HG02759 (cell line): ENCODE data around the gene NDUFAF8.

Experiments
- ATAC-seq: cut with Tn5 transposase; IDR thresholded peaks from one replicate; pipeline ENCODE4 v1.9.1; 2021; ENCODE audit warnings: mild to moderate bottlenecking, moderate library complexity; ENCODE audit not compliant: unreplicated experiment

Gene NDUFAF8

DNA sequence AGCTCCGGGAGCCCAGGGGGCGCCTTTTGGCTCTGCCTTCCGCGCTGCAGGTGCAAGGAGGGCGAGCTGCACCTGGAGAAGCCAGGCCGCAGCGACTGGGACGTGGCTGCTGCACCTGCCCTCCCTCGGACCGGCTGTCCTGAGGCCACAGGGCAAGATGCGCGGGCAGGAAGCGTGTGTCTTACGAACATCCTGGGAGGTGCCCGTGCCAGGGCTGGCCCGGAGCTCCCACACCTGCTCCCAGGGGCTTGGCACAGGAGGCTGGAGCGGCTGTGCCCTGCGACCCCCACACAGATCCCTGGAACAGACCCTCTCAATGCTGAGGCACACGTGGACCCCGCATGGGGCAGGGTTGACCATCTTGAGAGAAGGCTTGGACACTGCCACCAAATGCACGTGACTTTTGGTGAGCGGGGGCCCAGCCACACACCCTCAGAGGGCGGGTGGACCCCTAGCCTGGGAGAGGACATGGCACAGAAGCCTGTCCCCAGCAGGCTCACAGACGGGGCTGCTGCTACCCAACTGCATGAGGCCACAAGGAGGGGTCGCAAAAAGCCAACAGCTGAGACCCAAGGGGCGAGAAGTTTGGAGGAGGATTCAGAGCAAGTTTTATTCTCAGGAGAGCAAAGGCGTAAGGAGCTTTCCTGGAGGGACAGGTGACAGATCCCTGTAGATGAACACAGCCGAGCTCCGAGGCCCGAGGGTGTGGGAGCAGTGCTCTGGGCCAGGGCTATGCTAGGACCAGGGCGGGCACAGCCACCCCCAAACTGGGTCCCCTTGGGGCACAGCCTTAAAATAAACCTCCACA is 11.4 kb downstream of the NDUFAF8 start:
- no peak for ATAC-seq

GRCh38 chr17:81251094-81251708 is 12.1 kb downstream of the NDUFAF8 start:
- ATAC-seq = no peak

DNA sequence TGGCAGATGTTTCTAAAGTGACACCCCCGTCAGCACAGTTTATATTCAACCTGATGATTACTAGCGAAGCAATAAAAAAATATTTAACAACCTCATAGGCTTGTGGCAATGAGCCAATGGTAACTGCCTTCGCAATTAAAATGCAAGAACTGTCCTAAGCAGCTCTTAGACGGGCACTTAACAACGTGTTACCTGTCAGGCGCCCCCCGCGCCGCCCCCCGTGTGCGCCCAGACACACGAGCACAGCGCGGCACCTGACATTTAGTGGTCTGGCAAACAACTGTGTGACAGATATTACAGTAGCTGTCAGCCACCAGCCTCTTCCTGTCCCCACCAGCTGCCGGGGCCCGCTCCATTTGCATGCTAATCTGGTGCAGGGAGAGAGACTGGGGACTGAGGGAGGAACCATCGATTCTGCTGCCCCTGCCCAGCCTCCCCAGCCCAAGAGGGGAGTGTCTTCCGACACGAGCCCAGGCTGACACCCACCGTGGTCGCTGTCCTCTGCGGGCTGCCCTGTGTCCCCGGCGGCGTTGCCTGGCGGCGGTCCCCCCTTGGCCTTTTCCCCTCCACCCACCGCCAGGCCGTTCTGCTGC is 12.7 kb downstream of the NDUFAF8 start:
- ATAC-seq = no peak

DNA sequence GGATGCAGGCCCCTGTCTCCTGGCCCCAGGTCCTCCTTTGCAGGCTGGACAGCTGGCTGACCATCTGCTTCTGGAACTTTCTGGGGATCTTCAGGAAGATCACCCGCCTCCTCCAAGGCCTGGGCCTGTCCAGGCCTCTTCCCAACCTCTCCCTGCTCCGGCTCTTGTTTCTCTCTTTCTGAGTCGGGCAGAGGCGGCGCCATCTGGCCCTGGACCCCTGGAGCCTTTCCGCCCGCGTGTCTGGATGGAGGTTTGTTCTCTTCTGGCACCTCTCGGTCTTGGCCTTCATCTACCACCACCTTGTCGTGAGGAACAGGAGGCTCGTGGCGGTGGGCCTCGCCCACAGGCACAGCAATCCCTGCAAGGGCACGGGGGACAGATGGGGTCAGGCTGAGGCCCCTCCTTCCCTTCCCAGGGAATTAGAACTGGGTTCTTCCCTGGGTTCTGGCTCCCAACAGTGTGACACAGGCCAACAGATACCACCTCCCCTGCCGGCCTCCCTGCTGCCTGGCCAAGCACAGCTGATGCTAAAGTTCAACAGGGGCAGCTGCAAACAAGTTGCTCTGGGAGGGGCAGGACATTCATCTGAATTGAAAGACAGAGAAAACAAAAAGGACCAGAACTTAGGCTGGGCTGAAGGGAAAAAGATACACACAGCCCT is 13.3 kb downstream of the NDUFAF8 start:
- no peak for ATAC-seq

DNA sequence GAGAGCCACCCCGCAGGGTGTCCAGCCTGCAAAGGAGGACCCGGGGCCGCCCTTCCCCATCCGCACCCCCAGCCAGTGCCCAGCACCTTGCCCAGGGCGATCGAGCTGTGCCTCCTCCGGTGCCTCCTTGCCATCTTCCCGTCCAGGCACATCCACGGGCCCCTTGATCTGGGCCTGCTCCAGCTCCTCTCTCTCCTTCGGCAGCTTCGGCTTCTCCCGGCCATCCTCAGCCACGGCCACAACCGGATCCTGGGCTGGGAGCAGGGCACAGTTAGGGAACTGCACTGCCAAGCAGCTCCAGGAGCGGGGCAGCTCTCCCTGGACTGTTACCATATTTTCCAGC is 13.8 kb downstream of the NDUFAF8 start:
- ATAC-seq = no peak

- ATAC-seq = no peak
Measured at GRCh38 chr17:81253358-81254131, 14.4 kb downstream of the NDUFAF8 start.

DNA sequence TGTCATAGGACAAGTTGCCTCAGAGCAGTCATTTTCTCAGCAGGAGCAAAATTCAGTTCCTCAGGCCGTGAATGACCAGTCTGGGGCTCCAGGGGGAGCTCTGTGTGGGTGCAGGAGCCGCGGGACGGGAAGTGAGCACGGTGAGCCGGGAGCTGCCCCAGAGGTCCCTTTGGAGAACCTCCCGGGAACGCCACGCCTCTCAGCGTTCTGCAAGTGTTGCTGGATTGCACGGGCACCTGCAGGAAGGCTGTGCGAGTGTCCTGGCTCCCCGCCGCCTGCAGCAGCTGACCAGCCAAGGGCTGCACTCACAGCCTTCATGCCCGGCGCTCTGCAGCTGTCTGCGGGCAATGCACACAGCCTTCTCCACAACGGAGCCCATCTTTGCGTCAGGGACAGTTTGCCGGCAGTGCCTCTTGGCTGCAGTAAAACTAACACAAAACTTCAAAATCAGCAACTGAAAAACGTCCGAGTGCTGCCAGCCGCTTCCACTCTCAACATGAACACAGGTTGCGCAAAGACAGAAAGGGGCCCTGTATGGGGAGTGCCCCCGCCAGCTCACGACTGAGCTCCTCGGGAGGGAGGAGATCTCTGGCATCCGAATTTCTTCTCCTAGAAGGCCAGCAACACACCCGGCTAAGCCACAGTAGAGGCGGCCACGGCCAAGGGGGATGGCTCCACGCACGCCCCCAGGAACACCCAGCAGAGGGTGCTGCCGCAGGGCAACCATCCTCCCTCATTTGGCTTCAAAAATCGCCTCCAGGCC is 16.0 kb downstream of the NDUFAF8 start:
- no peak for ATAC-seq

DNA sequence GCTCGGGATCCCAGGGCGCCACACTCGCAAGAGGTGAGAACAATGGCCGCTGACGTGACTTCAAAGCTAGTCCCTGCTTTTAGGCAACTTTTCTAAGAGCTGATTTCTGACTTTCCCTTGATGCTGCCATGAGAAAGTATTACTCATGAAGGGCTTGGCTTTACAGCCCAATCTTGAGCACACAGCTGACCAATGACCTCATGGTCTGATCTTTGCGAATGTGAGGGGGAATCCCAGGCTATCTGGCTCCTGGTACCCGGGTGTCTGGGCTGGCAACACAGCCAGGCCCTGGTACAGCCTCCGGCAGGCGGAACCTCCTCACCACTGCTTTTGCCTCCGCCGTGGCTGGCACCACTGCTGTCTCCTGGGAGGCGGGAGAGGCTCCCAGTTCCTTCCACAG is 17.5 kb downstream of the NDUFAF8 start:
- ATAC-seq = no peak

DNA sequence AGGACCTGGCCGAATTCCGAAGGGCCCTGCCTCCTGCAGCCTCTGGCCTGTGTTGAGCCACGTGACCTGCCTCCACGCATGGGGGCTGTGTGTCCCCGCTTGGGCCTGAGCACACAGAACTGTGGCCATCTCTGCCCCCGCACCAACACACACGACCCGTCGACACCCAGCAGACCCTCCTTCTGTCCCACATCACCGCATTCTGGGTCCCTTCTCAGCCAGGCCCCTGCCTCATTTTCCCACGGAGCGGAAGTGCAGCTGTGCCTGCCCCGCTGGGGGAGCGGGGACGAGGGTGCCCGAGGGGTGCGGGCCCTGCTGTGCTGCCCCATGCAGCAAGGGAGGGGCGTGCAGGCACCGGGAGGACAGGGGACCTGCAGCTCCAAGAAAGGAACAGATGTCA is 18.4 kb downstream of the NDUFAF8 start:
- no peak for ATAC-seq

- ATAC-seq = no peak
Measured at GRCh38 chr17:81258292-81258691, 19.2 kb downstream of the NDUFAF8 start.

GRCh38 chr17:81259058-81259605 is 20.0 kb downstream of the NDUFAF8 start:
- ATAC-seq = no peak

GRCh38 chr17:81260171-81260570 is 21.1 kb downstream of the NDUFAF8 start:
- no peak for ATAC-seq

DNA sequence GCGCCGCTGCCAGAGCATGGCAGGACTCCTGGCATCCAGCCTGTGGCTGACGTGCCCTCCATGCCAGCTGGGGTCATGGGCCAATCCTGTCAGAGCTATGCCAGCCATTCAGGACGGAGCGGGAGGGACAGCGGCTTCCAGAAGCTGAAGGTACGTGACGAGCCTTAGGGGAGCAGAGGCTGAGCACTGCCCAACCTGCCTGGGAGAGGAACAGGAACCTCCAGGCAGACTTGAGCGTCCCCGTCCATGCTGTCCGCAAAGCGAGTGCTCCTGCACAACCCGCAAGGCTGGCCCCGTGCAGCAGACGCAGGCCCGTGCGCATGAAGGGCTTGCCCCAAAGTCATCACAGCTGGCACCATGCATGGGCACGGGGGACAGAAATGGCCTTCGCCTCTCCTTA is 21.5 kb downstream of the NDUFAF8 start:
- ATAC-seq = no peak

- ATAC-seq = no peak
Measured at GRCh38 chr17:81261096-81261495, 22.0 kb downstream of the NDUFAF8 start.

DNA sequence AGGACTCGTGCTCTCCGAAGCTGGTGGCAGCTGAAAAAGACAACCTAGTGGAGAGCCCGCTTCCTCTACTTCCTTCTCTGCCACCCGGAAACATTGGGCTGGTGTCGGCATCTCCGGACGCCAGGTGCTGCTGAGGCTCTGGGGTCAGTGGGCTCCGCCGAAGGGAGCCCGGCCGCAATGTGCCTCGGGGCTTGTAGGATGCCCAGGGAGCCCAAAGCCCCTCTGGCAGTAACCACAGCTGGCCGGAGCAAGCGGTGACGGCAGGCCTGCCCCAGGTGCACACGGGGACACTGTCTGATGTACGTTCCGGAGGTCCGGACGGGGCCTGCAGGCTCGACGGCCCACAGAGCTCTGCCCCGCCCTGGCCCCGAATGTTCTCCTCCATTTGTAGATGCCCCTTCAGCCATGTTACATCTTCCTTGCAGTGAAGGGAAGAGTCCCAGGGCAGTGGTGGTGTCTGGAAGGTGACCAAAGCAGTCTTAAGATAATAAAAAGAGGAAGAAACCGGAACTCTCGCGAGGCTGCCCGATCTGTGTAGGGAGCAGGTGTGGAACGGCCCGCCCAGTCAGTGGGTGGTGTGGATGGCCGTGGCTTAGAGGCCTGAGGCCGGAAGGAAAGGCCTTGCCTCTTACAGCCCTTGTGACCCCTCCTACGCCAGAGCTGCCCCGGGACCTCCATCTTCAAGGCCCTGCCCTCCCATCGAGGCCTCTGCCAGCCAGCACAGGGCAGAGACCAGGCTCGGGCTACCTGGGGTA is 22.6 kb downstream of the NDUFAF8 start:
- ATAC-seq = no peak

- no peak for ATAC-seq
Measured at GRCh38 chr17:81263371-81264181, 24.5 kb downstream of the NDUFAF8 start.

DNA sequence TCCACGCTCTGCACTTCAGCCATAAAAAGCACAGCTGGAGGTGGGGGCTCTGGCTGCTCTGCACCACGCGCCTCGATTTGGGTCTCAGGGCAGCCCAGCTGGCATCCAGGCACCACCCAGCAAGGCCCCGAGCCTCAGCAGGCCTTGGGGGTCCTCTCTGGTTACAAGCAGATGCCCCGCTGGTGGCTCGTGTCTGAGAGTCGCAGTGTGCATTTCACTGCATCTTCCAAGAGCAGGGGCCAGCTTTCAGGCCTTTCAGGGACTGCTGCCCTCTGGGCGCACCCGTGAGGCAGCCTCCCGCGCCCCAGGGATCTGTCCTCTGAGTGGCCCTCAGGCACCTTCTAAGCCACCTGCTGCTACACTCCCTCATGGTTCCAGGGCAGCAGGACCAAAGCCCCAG is 25.5 kb downstream of the NDUFAF8 start:
- no peak for ATAC-seq

GRCh38 chr17:81265576-81265975 is 26.5 kb downstream of the NDUFAF8 start:
- no peak for ATAC-seq
